Natural killer cell (primary cell): ENCODE measurements around the gene LRIG1. TPM values are rescaled to one million over a fixed set of nuclear protein-coding genes. Genes with fewer than 3 reads are reported as not detected.

Experiments
- ATAC-seq, 3 donors: fragments of 150-1000 bp in 2 of 3; fragments of 200-7000 bp in 1 of 3; cut with Tn5 transposase; 1 replicate in 1 of 3; 2 replicates in 2 of 3; pipeline ENCODE4 v1.10.0; 2021; ENCODE audit warnings: mild to moderate bottlenecking in 2 of 3, moderate library complexity in 2 of 3
- DNase-seq, 2 donors: peaks; one replicate each; pipeline versions ENCODE4 v3.0.0 to v3.0.0-alpha.2; 2013 to 2021; ENCODE audit warnings: mixed read lengths in 1 of 2
- H3K27ac ChIP-seq: one replicate; pipeline ENCODE4 v1.5.1; 2013; ENCODE audit warnings: mild to moderate bottlenecking, low read length
- H3K27me3 ChIP-seq: one replicate; pipeline ENCODE4 v1.6.1; 2013; ENCODE audit warnings: low read length; ENCODE audit not compliant: control insufficient read depth, insufficient read depth
- H3K36me3 ChIP-seq: one replicate; pipeline ENCODE4 v1.6.1; 2013; ENCODE audit warnings: low read length; ENCODE audit not compliant: control insufficient read depth, insufficient read depth
- H3K4me1 ChIP-seq: one replicate; pipeline ENCODE4 v1.6.1; 2013; ENCODE audit warnings: low read length; ENCODE audit not compliant: control insufficient read depth, insufficient read depth
- H3K4me3 ChIP-seq: one replicate; pipeline ENCODE4 v1.5.1; 2013; ENCODE audit warnings: low read length
- H3K9me3 ChIP-seq: one replicate; pipeline ENCODE4 v1.6.1; 2013; ENCODE audit warnings: low read length; ENCODE audit not compliant: control insufficient read depth, insufficient read depth
- H3K27ac Mint-ChIP-seq, 2 donors: one replicate each; pipeline ENCODE4 v1.8.0; 2022; ENCODE audit warnings: mild to moderate bottlenecking in 2 of 2, mixed read lengths in 2 of 2, moderate library complexity in 1 of 2
- H3K27me3 Mint-ChIP-seq, 2 donors: one replicate each; pipeline ENCODE4 v1.8.0; 2022; ENCODE audit warnings: low read depth in 2 of 2, mixed read lengths in 2 of 2
- H3K36me3 Mint-ChIP-seq: one replicate; pipeline ENCODE4 v1.8.0; 2022; ENCODE audit warnings: mixed read lengths
- H3K4me1 Mint-ChIP-seq, 2 donors: one replicate each; pipeline ENCODE4 v1.8.0; 2022; ENCODE audit warnings: mixed read lengths in 2 of 2
- H3K4me3 Mint-ChIP-seq: one replicate; pipeline ENCODE4 v1.8.0; 2022; ENCODE audit warnings: mild to moderate bottlenecking, moderate library complexity, mixed read lengths
- H3K9me3 Mint-ChIP-seq, 2 donors: one replicate each; pipeline ENCODE4 v1.8.0; 2022; ENCODE audit warnings: mixed read lengths in 2 of 2
- CTCF ChIP-seq: fragments of 200-600 bp; IDR thresholded peaks from one replicate; pipeline ENCODE4 v1.8.0; 2022; ENCODE audit warnings: antibody characterized with exemption
- WGBS: methylation state at CpG from one replicate; pipeline ENCODE4 v1.1.7; 2013; ENCODE audit warnings: missing lambda C conversion rate; ENCODE audit not compliant: insufficient coverage; 5-methylcytosine and 5-hydroxymethylcytosine counted together
- intact Hi-C: fragments of 100-400 bp; cut with micrococcal nuclease; formaldehyde crosslinking; loops from one replicate; pipeline ENCODE4 v1.14.2; 2022
- total RNA-seq, 4 donors: library from RNA; stranded (reverse); fragments of 120-200 nt in 1 of 4; gene quantifications; one replicate each; pipeline versions ENCODE4 v1.2.3 to v1.2.4, GENCODE V29; 2013 to 2022

The LRIG1 gene
- total RNA-seq, 3 donors from 2014 or later (not counting 1 experiment from before 2014, with no cell fraction given), result 5.5 to 10.6 (median 8.5) TPM

DNA sequence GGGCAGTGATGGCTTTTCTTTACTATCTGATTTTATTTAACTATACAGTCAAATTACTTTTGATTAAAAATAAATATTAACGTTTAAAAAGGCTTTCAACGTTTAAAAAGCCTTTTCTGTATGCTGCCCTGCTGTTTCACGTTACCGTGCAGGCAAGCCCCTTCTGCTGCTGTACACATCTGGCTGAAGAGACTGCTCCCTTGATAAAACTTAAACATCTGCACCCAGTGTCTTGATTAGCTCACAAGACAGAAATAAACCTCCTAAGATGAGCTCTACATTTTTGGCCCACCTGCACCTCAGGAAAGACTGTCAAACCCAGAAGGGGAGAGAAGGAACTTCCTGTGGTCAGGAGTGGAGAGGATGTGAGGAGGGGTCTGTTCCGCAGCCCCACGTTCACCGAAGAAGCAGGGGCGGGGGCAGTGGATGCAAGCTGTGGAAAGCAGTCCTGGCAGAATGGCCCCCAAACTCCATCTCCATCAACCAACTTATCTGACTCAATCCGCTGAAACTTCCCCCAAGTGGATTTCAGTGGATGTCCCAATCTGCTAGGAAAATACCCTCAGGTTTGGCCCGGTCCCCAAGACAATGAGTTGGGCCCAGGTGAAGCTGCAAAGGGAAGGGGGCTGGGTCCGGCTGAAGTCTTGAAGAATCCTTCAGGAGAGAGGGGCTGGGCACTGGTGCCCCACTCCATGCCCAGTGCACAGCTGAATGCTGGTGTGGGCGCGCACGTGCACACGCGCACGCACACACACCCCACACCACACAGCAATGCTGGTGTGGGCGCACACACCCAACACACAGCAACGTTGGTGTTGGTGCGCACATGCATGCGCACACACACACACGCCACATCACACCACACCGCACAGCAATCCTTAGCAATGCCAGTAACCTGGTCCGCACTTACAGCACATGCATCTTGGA, 88.6 kb downstream of the LRIG1 start:
- H3K4me3 ChIP-seq, result no peak overlapping the region
- WGBS, result 90% methylated on average over 24 of the region's 24 CpGs
- Mint-ChIP-seq H3K4me3 (no peak overlapping the region), H3K9me3 (no peaks in the 10 kb centered on the region), H3K36me3 (no peaks in the 10 kb centered on the region), H3K27me3 (no peaks in the 10 kb centered on the region), H3K4me1 (no peaks in the 10 kb centered on the region), H3K27ac (no peak overlapping the region)
- H3K27ac ChIP-seq, result no peak overlapping the region
- no peaks in the 10 kb centered on the region for H3K9me3 ChIP-seq
- ATAC-seq (no peak), DNase-seq (no peak)
- intact Hi-C loops, result no loop called here
- TF ChIP-seq CTCF, result no peak
- H3K27me3 ChIP-seq, result no peaks in the 10 kb centered on the region
- peaks cover 7% of the 10 kb centered on the region for H3K4me1 ChIP-seq
- H3K36me3 ChIP-seq, result no peaks in the 10 kb centered on the region

- Mint-ChIP-seq H3K27me3 (no peaks in the 10 kb centered on the region), H3K9me3 (no peaks in the 10 kb centered on the region), H3K36me3 (no peaks in the 10 kb centered on the region), H3K4me3 (no peak overlapping the region), H3K27ac (no peak overlapping the region), H3K4me1 (no peaks in the 10 kb centered on the region)
- intact Hi-C loops, result no loop called here
- WGBS, result 71% methylated on average over 7 of the region's 8 CpGs
- TF ChIP-seq CTCF, result no peak
- Histone ChIP-seq H3K4me3 (no peak overlapping the region), H3K27me3 (no peaks in the 10 kb centered on the region), H3K36me3 (no peaks in the 10 kb centered on the region), H3K27ac (no peak overlapping the region), H3K4me1 (peaks cover 7% of the 10 kb centered on the region), H3K9me3 (no peaks in the 10 kb centered on the region)
- DNase-seq, result no peak
- no peak for ATAC-seq
Observed at GRCh38 chr3:66411474-66411873, 89.3 kb downstream of the LRIG1 start.

GRCh38 chr3:66410976-66411375, 89.8 kb downstream of the LRIG1 start:
- Mint-ChIP-seq H3K9me3 (no peaks in the 10 kb centered on the region), H3K27me3 (no peaks in the 10 kb centered on the region), H3K4me1 (no peaks in the 10 kb centered on the region), H3K27ac (no peak overlapping the region), H3K36me3 (no peaks in the 10 kb centered on the region), H3K4me3 (no peak overlapping the region)
- no peak for TF ChIP-seq CTCF
- H3K27me3 ChIP-seq, result no peaks in the 10 kb centered on the region
- 96% methylated on average over 7 of the region's 7 CpGs for WGBS
- intact Hi-C loops, result no loop called here
- peaks cover 7% of the 10 kb centered on the region for H3K4me1 ChIP-seq
- H3K36me3 ChIP-seq, result no peaks in the 10 kb centered on the region
- H3K27ac ChIP-seq, result no peak overlapping the region
- H3K4me3 ChIP-seq, result no peak overlapping the region
- no peak for DNase-seq
- ATAC-seq, result no peak
- H3K9me3 ChIP-seq, result no peaks in the 10 kb centered on the region
